A673 (cell line): ENCODE results near the gene MAPK8. TPM values are rescaled to one million over a fixed set of nuclear protein-coding genes. Genes with fewer than 3 reads are reported as not detected.

ENCODE experiments used
- BruUV-seq: library from RNA; stranded (reverse); fragments of 400-500 nt; replicated peaks from 2 replicates; lab custom pipeline; 2021; lab: Mats Ljungman, UMichigan
- CTCF ChIA-PET: fragments of 300-600 bp; sonication (Branson Sonifier 250); formaldehyde crosslinking; loops from one replicate; lab custom pipeline; 2022; ENCODE audit warnings: antibody characterized with exemption; lab: Charles Lee
- POLR2A ChIA-PET: fragments of 300-600 bp; sonication (Branson Sonifier 250); formaldehyde crosslinking; loops from one replicate; lab custom pipeline; 2022; ENCODE audit warnings: antibody characterized with exemption; ENCODE audit not compliant: low non-redundant PET; lab: Charles Lee
- DNase-seq: peaks from one replicate; pipeline ENCODE4 v3.0.0-alpha.2; 2015; ENCODE audit warnings: low spot score
- H3K27ac ChIP-seq: fragments of 200-600 bp; sonication (generic); 2 replicates; pipeline ENCODE4 v1.5.1; 2016; ENCODE audit warnings: mixed run types, low read depth, mild to moderate bottlenecking, mixed read lengths, antibody characterized with exemption, low read length; ENCODE audit not compliant: poor library complexity, severe bottlenecking
- H3K27me3 ChIP-seq: fragments of 200-600 bp; sonication (generic); replicated peaks from 2 replicates; pipeline ENCODE4 v1.6.1; 2017; ENCODE audit warnings: mixed run types, low read depth, mild to moderate bottlenecking, mixed read lengths, antibody characterized with exemption, low read length; ENCODE audit not compliant: insufficient read depth, poor library complexity
- H3K36me3 ChIP-seq: fragments of 200-600 bp; sonication (generic); 2 replicates; pipeline ENCODE4 v1.6.1; 2016; ENCODE audit warnings: mixed run types, mild to moderate bottlenecking, mixed read lengths, antibody characterized with exemption, low read length; ENCODE audit not compliant: insufficient read depth, poor library complexity, severe bottlenecking
- H3K4me1 ChIP-seq: fragments of 200-600 bp; sonication (generic); 2 replicates; pipeline ENCODE4 v1.6.1; 2017; ENCODE audit warnings: mixed run types, mild to moderate bottlenecking, mixed read lengths, antibody characterized with exemption, low read length; ENCODE audit not compliant: insufficient read depth, poor library complexity, severe bottlenecking
- H3K4me3 ChIP-seq: fragments of 200-600 bp; sonication (generic); 2 replicates; pipeline ENCODE4 v1.5.1; 2016; ENCODE audit warnings: low read depth, mixed run types, mild to moderate bottlenecking, mixed read lengths, low read length; ENCODE audit not compliant: poor library complexity, severe bottlenecking
- H3K9me3 ChIP-seq: fragments of 200-600 bp; sonication (generic); 2 replicates; pipeline ENCODE4 v1.6.1; 2016; ENCODE audit warnings: mixed run types, low read depth, mild to moderate bottlenecking, mixed read lengths, antibody characterized with exemption, low read length; ENCODE audit not compliant: poor library complexity, severe bottlenecking
- CTCF ChIP-seq: fragments of 300-800, 200-600 bp; sonication (generic); conservative IDR thresholded peaks from 2 replicates; pipeline ENCODE4 v1.5.1; 2017; ENCODE audit warnings: low read depth, mild to moderate bottlenecking, antibody characterized with exemption, low read length, moderate library complexity, mixed read lengths
- EZH2 ChIP-seq: fragments of 200-600 bp; sonication (generic); IDR thresholded peaks from 2 replicates; pipeline ENCODE4 v1.6.1; 2017; ENCODE audit warnings: borderline replicate concordance, low read depth, mild to moderate bottlenecking, mixed read lengths, antibody characterized with exemption, low read length; ENCODE audit not compliant: poor library complexity, severe bottlenecking
- intact Hi-C: fragments of 100-400 bp; cut with micrococcal nuclease; formaldehyde crosslinking; loops from one replicate; pipeline ENCODE4 v1.10.0; 2022; ENCODE audit not compliant: unreplicated experiment
- total RNA-seq: library from RNA; stranded (reverse); gene quantifications from 2 replicates; pipeline ENCODE4 v1.2.3, GENCODE V29; 2021

The MAPK8 gene
- total RNA-seq, 1 experiment from 2014 or later: 52.0 TPM

DNA sequence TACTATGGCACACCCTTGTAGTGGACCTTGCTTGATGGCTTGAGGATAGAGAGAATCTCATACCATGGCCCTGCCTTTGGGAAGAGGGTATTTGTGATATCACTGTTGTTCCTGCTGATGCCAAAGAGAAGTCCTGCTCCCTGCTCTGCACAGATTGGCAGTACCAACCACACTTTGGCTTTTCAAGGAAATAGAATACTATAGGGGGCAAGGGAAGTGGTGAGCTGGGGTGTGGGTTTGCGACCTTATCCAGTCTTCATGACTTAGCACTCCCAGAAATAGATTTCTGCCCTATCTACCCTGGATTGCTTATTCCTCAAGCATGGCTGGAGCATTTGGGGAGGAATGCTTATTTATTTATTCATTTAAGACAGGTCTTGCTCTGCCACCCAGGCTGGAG, 6.8 kb upstream of the MAPK8 start:
- no peak for TF ChIP-seq EZH2
- TF ChIP-seq CTCF: no peak
- no peak overlapping the region for H3K4me3 ChIP-seq
- DNase-seq: no peak
- H3K36me3 ChIP-seq: no peaks in the 10 kb centered on the region
- intact Hi-C loops: loop anchor here (10.0 kb wide), 1 partner anchor 85 kb away; no protein-coding TSS in a partner anchor
- H3K9me3 ChIP-seq: no peaks in the 10 kb centered on the region
- H3K27me3 ChIP-seq: no peaks in the 10 kb centered on the region
- no peak overlapping the region for H3K27ac ChIP-seq
- no peaks in the 10 kb centered on the region for H3K4me1 ChIP-seq
- ChIA-PET POLR2A (no interaction called here), CTCF (no interaction called here)
- BruUV-seq: no TSS peak

DNA sequence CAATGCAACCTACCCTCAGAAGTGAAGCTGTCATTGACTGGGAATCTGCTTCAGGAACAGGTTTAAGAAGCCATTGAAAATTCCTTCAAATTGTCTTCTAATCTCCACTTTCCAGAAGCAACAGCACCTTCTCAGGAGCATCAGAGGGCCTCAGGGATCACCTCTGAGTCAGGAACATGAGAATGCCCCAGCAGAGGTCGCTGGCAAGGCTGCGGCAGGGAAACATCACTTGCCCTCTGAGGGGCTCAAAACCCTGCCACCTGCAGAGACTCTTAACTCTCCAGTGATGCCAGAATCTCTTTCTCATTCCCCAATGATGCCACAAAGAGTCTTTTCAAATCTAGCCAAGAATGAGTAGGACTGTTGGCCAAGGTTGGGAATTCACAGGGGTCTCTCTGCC, 5.9 kb upstream of the MAPK8 start:
- CTCF ChIA-PET: no interaction called here
- no peaks in the 10 kb centered on the region for H3K9me3 ChIP-seq
- DNase-seq: no peak
- POLR2A ChIA-PET: no interaction called here
- TF ChIP-seq CTCF (no peak), EZH2 (no peak)
- no peak overlapping the region for H3K27ac ChIP-seq
- H3K36me3 ChIP-seq: no peaks in the 10 kb centered on the region
- BruUV-seq: no TSS peak
- no peaks in the 10 kb centered on the region for H3K27me3 ChIP-seq
- H3K4me1 ChIP-seq: peaks cover under 1% of the 10 kb centered on the region
- intact Hi-C loops: loop anchor here (10.0 kb wide), 1 partner anchor 84 kb away; no protein-coding TSS in a partner anchor
- H3K4me3 ChIP-seq: no peak overlapping the region

GRCh38 chr10:48302515-48303476, 3.7 kb upstream of the MAPK8 start:
- Histone ChIP-seq H3K27ac (no peak overlapping the region), H3K27me3 (no peaks in the 10 kb centered on the region), H3K4me3 (no peak overlapping the region), H3K9me3 (no peaks in the 10 kb centered on the region), H3K36me3 (no peaks in the 10 kb centered on the region), H3K4me1 (peaks cover 10% of the 10 kb centered on the region)
- no peak for TF ChIP-seq CTCF
- CTCF ChIA-PET: no interaction called here
- POLR2A ChIA-PET: no interaction called here
- BruUV-seq: no TSS peak
- intact Hi-C loops: loop anchor here (10.0 kb wide), 1 partner anchor 82 kb away; no protein-coding TSS in a partner anchor
- no peak for DNase-seq
